Spleen (tissue), 11 donors: ENCODE measurements around the gene KLK15. TPM values are rescaled to one million over a fixed set of nuclear protein-coding genes. Genes with fewer than 3 reads are reported as not detected.
A peak's percentile ranks its signal among the peaks of the same experiment; 100 is the strongest.

ENCODE experiments used
- DNase-seq: peaks from one replicate; pipeline ENCODE4 v3.0.0-alpha.2; 2020
- H3K27ac ChIP-seq, 8 donors: fragments of 200-600 bp; sonication (generic) in 7 of 8; 1 replicate in 4 of 8; 2 replicates in 4 of 8; pipeline versions ENCODE4 v1.5.0 to v1.8.0; 2016 to 2021; ENCODE audit warnings: inconsistent platforms in 4 of 8, mild to moderate bottlenecking in 4 of 8, moderate library complexity in 1 of 8
- H3K27me3 ChIP-seq, 7 donors: fragments of 200-600 bp; sonication (generic) in 6 of 7; replicated peaks in 1 of 7; 1 replicate in 4 of 7; 2 replicates in 3 of 7; pipeline versions ENCODE4 v1.5.0 to v1.8.0; 2016 to 2021; ENCODE audit warnings: inconsistent platforms in 3 of 7, mild to moderate bottlenecking in 1 of 7
- H3K36me3 ChIP-seq, 6 donors: fragments of 200-600 bp; sonication (generic) in 5 of 6; 1 replicate in 4 of 6; 2 replicates in 2 of 6; pipeline versions ENCODE4 v1.5.0 to v1.8.0; 2016 to 2021; ENCODE audit warnings: inconsistent platforms in 2 of 6
- H3K4me1 ChIP-seq, 6 donors: fragments of 200-600 bp; sonication (generic) in 5 of 6; 1 replicate in 3 of 6; 2 replicates in 3 of 6; pipeline versions ENCODE4 v1.5.0 to v1.8.0; 2016 to 2021; ENCODE audit warnings: inconsistent platforms in 3 of 6
- H3K4me3 ChIP-seq, 8 donors: fragments of 200-600 bp; sonication (generic) in 7 of 8; 1 replicate in 4 of 8; 2 replicates in 4 of 8; pipeline versions ENCODE4 v1.5.0 to v1.8.0; 2016 to 2021; ENCODE audit warnings: inconsistent platforms in 4 of 8, mild to moderate bottlenecking in 4 of 8, moderate library complexity in 2 of 8
- H3K9me3 ChIP-seq, 8 donors: fragments of 200-600 bp; sonication (generic) in 7 of 8; 1 replicate in 4 of 8; 2 replicates in 4 of 8; pipeline versions ENCODE4 v1.5.0 to v1.8.0; 2016 to 2021; ENCODE audit warnings: inconsistent platforms in 4 of 8
- CTCF ChIP-seq, 11 experiments: fragments of 200-600 bp in 7 of 11; fragments of 450-650 bp in 4 of 11; sonication (generic) in 4 of 11; IDR thresholded peaks in 8 of 11; conservative IDR thresholded peaks in 3 of 11; 1 replicate in 7 of 11; 2 replicates in 4 of 11; pipeline versions ENCODE4 v1.4.0 to v1.8.0; 2016 to 2021; ENCODE audit warnings: antibody characterized with exemption in 11 of 11, inconsistent platforms in 4 of 11, mild to moderate bottlenecking in 1 of 11
- POLR2A ChIP-seq, 3 donors: fragments of 450-650 bp; IDR thresholded peaks; one replicate each; pipeline ENCODE4 v1.5.1; 2017; ENCODE audit warnings: antibody characterized with exemption in 3 of 3, mild to moderate bottlenecking in 1 of 3
- POLR2AphosphoS5 ChIP-seq, 3 donors: sonication (generic); formaldehyde crosslinking; IDR thresholded peaks; one replicate each; pipeline ENCODE4 v1.5.1; 2017; ENCODE audit warnings: antibody characterized with exemption in 3 of 3
- WGBS, 5 donors: extraction: QIAGEN DNeasy Blood & Tissue Kit in 3 of 5; methylation state at CpG; one replicate each; pipeline versions ENCODE4 v1.1.5 to v1.1.7; 2013 to 2018; 5-methylcytosine and 5-hydroxymethylcytosine counted together
- intact Hi-C: fragments of 100-400 bp; cut with DNase I; formaldehyde crosslinking; loops from one replicate; pipeline ENCODE4 v1.15.0; 2023; ENCODE audit warnings: low total_unique reads
- polyA plus RNA-seq, 3 donors: library from polyadenylated mRNA; stranded (reverse); fragments of 200-250 nt; gene quantifications; one replicate each; pipeline ENCODE4 v1.2.1, GENCODE V29; 2013
- total RNA-seq, 7 donors: library from RNA; depleted of rRNA in 3 of 7; stranded (reverse); fragments of >200 nt in 3 of 7; fragmentation: NEBNext Ultra II Directional in 4 of 7; extraction: Animal tissue kit (Norgen Biotek cat#: 25700) in 4 of 7; gene quantifications; one replicate each; pipeline versions ENCODE4 v1.1.0 to v1.2.1, GENCODE V29; 2016 to 2021
- donor health status: healthy with polysubstance abuse.
- donor health status: DM: no; HTN: no; CAD: no; lungs with moderate emphysema.
- donor health status: DM: no; HTN: no; CAD: no.
- donor health status: Bipolar disorder and iron deficiency.
- donor health status: healthy.
- donor health status: DM: no; HTN: no; CAD: no.
- donor health status: DM: yes; HTN: yes; CAD: no.

KLK15 gene
- total and polyA plus RNA-seq, 10 donors = 0.07 to 0.13 TPM; not detected in 8

DNA sequence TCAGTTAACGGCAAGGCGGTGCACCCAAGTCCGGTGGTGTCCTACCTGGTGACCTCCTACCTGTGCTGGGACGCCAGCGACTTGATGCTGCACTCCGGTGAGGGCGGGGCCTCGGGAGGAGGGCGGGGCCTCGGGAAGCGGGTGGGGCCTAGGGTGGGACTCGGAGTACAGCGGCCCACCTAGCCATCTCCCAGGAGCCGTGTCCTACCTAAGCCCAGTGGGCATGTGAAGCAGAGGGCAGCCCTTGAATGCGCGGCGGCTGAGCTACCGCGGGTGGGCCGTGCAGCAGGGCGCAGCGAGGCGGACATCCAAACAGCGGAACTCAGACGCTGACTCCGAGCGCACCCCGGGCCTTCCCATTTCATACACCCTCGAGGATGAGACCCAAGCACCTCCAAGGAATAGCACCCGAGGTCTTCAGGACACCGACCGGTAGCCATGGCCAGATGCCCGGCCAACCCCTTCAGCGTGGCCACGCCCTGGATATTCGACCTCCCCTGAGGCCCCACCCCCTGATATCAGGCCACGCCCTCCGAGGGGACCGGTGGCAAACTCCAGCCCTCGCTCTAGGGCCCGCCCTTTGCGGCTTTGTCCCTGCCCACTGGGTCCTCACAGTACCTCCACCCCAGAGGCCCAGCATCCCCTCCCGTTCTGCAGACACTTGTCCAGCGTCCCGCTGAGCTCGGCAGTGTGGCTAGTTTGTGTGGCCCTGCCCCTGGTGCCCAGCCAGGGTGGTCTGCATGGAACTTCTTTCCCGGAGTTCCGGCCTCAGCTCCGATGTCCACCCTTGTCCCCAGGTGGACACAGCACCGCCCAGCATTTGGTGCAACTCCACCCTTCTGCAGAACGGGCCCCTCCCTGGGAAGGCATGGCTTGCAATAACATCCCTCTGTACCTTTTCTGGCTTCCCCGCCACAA, 15.2 kb downstream of the KLK15 start:
- intact Hi-C loops = no loop called here
- H3K9me3 ChIP-seq = peaks cover 0 to 4% (median 0%) of the 10 kb centered on the region in 8 donors
- H3K4me1 ChIP-seq = peaks cover 0 to 39% (median 23%) of the 10 kb centered on the region in 6 donors
- TF ChIP-seq CTCF (IDR thresholded peaks at IDR 0.05 in 8 of 11, conservative IDR thresholded peaks at IDR 0.05 in 3 of 11) = no peak
- TF ChIP-seq POLR2AphosphoS5 (IDR thresholded peaks at IDR 0.05) = peak in 2 of 3 donors; percentile 21 to 39
- TF ChIP-seq POLR2A (IDR thresholded peaks at IDR 0.05) = no peak
- peak overlapping the region in 7 of 8 donors; percentile 27 to 75 (median 41) for H3K4me3 ChIP-seq
- no peaks in the 10 kb centered on the region for H3K36me3 ChIP-seq
- peak; percentile 88 for DNase-seq
- H3K27me3 ChIP-seq = peaks cover 0 to 94% (median 41%) of the 10 kb centered on the region in 7 donors
- H3K27ac ChIP-seq = peak overlapping the region in 4 of 8 donors; percentile 44 to 82 (median 70)
- 7 to 25% (median 9%) methylated on average over 11 to 52 of the region's 52 CpGs for WGBS, 5 donors

- H3K27ac ChIP-seq = no peak overlapping the region
- H3K27me3 ChIP-seq = peaks cover 0 to 79% (median 30%) of the 10 kb centered on the region in 7 donors
- H3K36me3 ChIP-seq = no peaks in the 10 kb centered on the region
- no peak for DNase-seq
- H3K9me3 ChIP-seq = peaks cover 0 to 4% (median 0%) of the 10 kb centered on the region in 8 donors
- no peak overlapping the region for H3K4me3 ChIP-seq
- peaks cover 0 to 27% (median 17%) of the 10 kb centered on the region in 6 donors for H3K4me1 ChIP-seq
- WGBS, 5 donors = 83 to 100% (median 100%) methylated on average over 1 of the region's 1 CpG
- intact Hi-C loops = no loop called here
- TF ChIP-seq POLR2A (IDR thresholded peaks at IDR 0.05) = no peak
- no peak for TF ChIP-seq POLR2AphosphoS5 (IDR thresholded peaks at IDR 0.05)
- no peak for TF ChIP-seq CTCF (IDR thresholded peaks at IDR 0.05 in 8 of 11, conservative IDR thresholded peaks at IDR 0.05 in 3 of 11)
Measured at GRCh38 chr19:50815439-50815838, 17.9 kb downstream of the KLK15 start.

DNA sequence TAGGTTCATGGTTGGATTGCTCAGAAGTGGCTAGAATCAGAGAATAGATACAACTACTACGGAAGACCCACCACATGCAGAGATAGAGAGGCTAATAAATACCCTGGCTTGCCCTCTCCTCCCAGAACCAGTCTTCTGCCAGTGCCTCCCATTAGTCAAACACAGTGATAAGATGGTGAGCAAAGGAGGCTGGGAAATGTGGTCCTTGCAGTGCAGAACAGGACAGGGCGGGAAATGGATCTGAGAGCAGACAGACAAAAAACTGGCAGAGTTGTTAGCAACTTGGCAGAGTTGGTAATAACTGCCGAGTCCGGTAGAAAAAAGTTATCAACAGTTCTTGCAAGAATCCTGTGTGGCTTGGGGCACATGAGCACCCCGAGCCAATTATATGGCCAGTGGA, 18.5 kb downstream of the KLK15 start:
- peaks cover 0 to 4% (median 0%) of the 10 kb centered on the region in 8 donors for H3K9me3 ChIP-seq
- intact Hi-C loops = no loop called here
- 81 to 87% (median 82%) methylated on average over 5 of the region's 5 CpGs for WGBS, 5 donors

More for the DNA sequence above, 18.5 kb downstream of the KLK15 start:
- no peak for DNase-seq
- H3K27me3 ChIP-seq = peaks cover 0 to 73% (median 25%) of the 10 kb centered on the region in 7 donors
- H3K4me3 ChIP-seq = no peak overlapping the region
- TF ChIP-seq CTCF (IDR thresholded peaks at IDR 0.05 in 8 of 11, conservative IDR thresholded peaks at IDR 0.05 in 3 of 11) = no peak
- no peak for TF ChIP-seq POLR2A (IDR thresholded peaks at IDR 0.05)
- H3K36me3 ChIP-seq = no peaks in the 10 kb centered on the region
- H3K27ac ChIP-seq = no peak overlapping the region
- H3K4me1 ChIP-seq = peaks cover 0 to 21% (median 14%) of the 10 kb centered on the region in 6 donors
